Heart left ventricle (tissue), 13 donors: Measurements from ENCODE around the gene CAPG.
"Not testable (repeated sequence)": the region's sequence is repeated elsewhere in the genome, so short reads cannot be mapped to it uniquely, and the experiment has no call there.

Experiments used
- CTCF ChIP-seq, 12 donors: fragments of 200-600 bp; sonication (generic) in 4 of 12; IDR thresholded peaks; one replicate each; pipeline versions ENCODE4 v1.5.0 to v1.8.0; 2018 to 2022; ENCODE audit warnings: antibody characterized with exemption in 12 of 12, mild to moderate bottlenecking in 5 of 12
- POLR2A ChIP-seq, 2 donors: fragments of 450-650 bp; IDR thresholded peaks; one replicate each; pipeline ENCODE4 v1.6.1; 2017; ENCODE audit warnings: antibody characterized with exemption in 2 of 2, mild to moderate bottlenecking in 2 of 2, moderate library complexity in 2 of 2
- donor health status: ischemic (EF 13 %, LVEDD 7.1; RV severe dilation, severe dysfunction).
- donor health status: DM: no; HTN: yes; CAD: no.
- donor health status: DM: no; HTN: no; CAD: no.
- donor health status: ischemic (EF 25% LVEDD 6.9; RV normal size, moderate dysfunction).
- donor health status: ischemic (EF 25% LVEDD 5.7; RV mildly dilated, moderate dysfunction).
- donor health status: ischemic (EF 35%, LVEDD 5.7; RV mildly dilated, moderate dysfunction).
- donor health status: nonischemic (EF 11% LVEDD 7.7; RV severe dilation, severe dysfunction).
- donor health status: DM: yes; HTN: yes; CAD: no.
- donor health status: PGD.
- donor health status: ischemic (EF 29% LVEDD 5.4; RV normal size, mild dysfunction).
- donor health status: nonischemic (EF 23%, LVEDD 6.1; RV moderate dilation, normal function).

- not testable (repeated sequence) for TF ChIP-seq POLR2A, CTCF (IDR thresholded peaks at IDR 0.05)
Observed at GRCh38 chr2:85362653-85363387, 47.3 kb downstream of the CAPG start.
